Measurements from ENCODE around the gene IL17D. TPM values are rescaled to one million over a fixed set of nuclear protein-coding genes. Genes with fewer than 3 reads are reported as not detected.
A peak's percentile ranks its signal among the peaks of the same experiment; 100 is the strongest.

Gene IL17D
- total RNA-seq, 1 donor = 2.2 TPM

- Histone ChIP-seq H3K27me3 (ENCODE audit: insufficient read depth, low read length) (no peaks in the 10 kb centered on the region), H3K36me3 (ENCODE audit: insufficient read depth, low read length) (no peaks in the 10 kb centered on the region), H3K4me1 (ENCODE audit: insufficient read depth, low read length) (peaks cover 7% of the 10 kb centered on the region), H4K20me1 (ENCODE audit: insufficient read depth, low read length) (no peaks in the 10 kb centered on the region), H3K4me3 (ENCODE audit: insufficient read depth, low read length) (no peak overlapping the region), H3K4me2 (ENCODE audit: insufficient read depth, low read length) (no peak overlapping the region), H2AFZ (ENCODE audit: low read length) (no peak overlapping the region), H3K9me3 (ENCODE audit: low read depth, low read length) (no peaks in the 10 kb centered on the region), H3K79me2 (ENCODE audit: insufficient read depth, low read length) (no peaks in the 10 kb centered on the region), H3K27ac (ENCODE audit: low read depth, low read length) (no peak overlapping the region)
- DNase-seq (ENCODE audit: insufficient read length, low spot score, missing footprints) = no peak
- no peak for TF ChIP-seq CTCF (IDR thresholded peaks at IDR 0.05; ENCODE audit: extremely low read depth, low read depth, low read length)
Measured at GRCh38 chr13:20720499-20720898, 17.0 kb downstream of the IL17D start.

- Histone ChIP-seq H3K79me2 (ENCODE audit: insufficient read depth, low read length) (no peaks in the 10 kb centered on the region), H3K4me1 (ENCODE audit: insufficient read depth, low read length) (peaks cover 7% of the 10 kb centered on the region), H3K4me2 (ENCODE audit: insufficient read depth, low read length) (no peak overlapping the region), H3K27me3 (ENCODE audit: insufficient read depth, low read length) (no peaks in the 10 kb centered on the region), H2AFZ (ENCODE audit: low read length) (no peak overlapping the region), H4K20me1 (ENCODE audit: insufficient read depth, low read length) (no peaks in the 10 kb centered on the region), H3K36me3 (ENCODE audit: insufficient read depth, low read length) (no peaks in the 10 kb centered on the region), H3K9me3 (ENCODE audit: low read depth, low read length) (no peaks in the 10 kb centered on the region), H3K4me3 (ENCODE audit: insufficient read depth, low read length) (no peak overlapping the region), H3K27ac (ENCODE audit: low read depth, low read length) (no peak overlapping the region)
- no peak for TF ChIP-seq CTCF (IDR thresholded peaks at IDR 0.05; ENCODE audit: extremely low read depth, low read depth, low read length)
- no peak for DNase-seq (ENCODE audit: insufficient read length, low spot score, missing footprints)
Measured at GRCh38 chr13:20721058-20721453, 17.6 kb downstream of the IL17D start.

GRCh38 chr13:20721454-20722357 lies 18.2 kb downstream of the IL17D start:
- DNase-seq (ENCODE audit: insufficient read length, low spot score, missing footprints) = peak; percentile 94
- Histone ChIP-seq H3K4me1 (ENCODE audit: insufficient read depth, low read length) (peaks cover 7% of the 10 kb centered on the region), H2AFZ (ENCODE audit: low read length) (peak overlapping the region; percentile 73), H3K36me3 (ENCODE audit: insufficient read depth, low read length) (no peaks in the 10 kb centered on the region), H3K9me3 (ENCODE audit: low read depth, low read length) (no peaks in the 10 kb centered on the region), H3K4me3 (ENCODE audit: insufficient read depth, low read length) (peak overlapping the region; percentile 61), H3K79me2 (ENCODE audit: insufficient read depth, low read length) (no peaks in the 10 kb centered on the region), H4K20me1 (ENCODE audit: insufficient read depth, low read length) (no peaks in the 10 kb centered on the region), H3K4me2 (ENCODE audit: insufficient read depth, low read length) (peak overlapping the region; percentile 81), H3K27ac (ENCODE audit: low read depth, low read length) (no peak overlapping the region), H3K27me3 (ENCODE audit: insufficient read depth, low read length) (no peaks in the 10 kb centered on the region)
- TF ChIP-seq CTCF (IDR thresholded peaks at IDR 0.05; ENCODE audit: extremely low read depth, low read depth, low read length) = no peak

GRCh38 chr13:20727856-20728255 lies 24.4 kb downstream of the IL17D start:
- no peak for DNase-seq (ENCODE audit: insufficient read length, low spot score, missing footprints)
- no peak overlapping the region for H2AFZ ChIP-seq (ENCODE audit: low read length)
- no peaks in the 10 kb centered on the region for H3K9me3 ChIP-seq (ENCODE audit: low read depth, low read length)
- H3K4me1 ChIP-seq (ENCODE audit: insufficient read depth, low read length) = no peaks in the 10 kb centered on the region
- H3K79me2 ChIP-seq (ENCODE audit: insufficient read depth, low read length) = no peaks in the 10 kb centered on the region
- no peak overlapping the region for H3K4me3 ChIP-seq (ENCODE audit: insufficient read depth, low read length)
- H3K27ac ChIP-seq (ENCODE audit: low read depth, low read length) = no peak overlapping the region
- no peak for TF ChIP-seq CTCF (IDR thresholded peaks at IDR 0.05; ENCODE audit: extremely low read depth, low read depth, low read length)
- H3K4me2 ChIP-seq (ENCODE audit: insufficient read depth, low read length) = no peak overlapping the region
- no peaks in the 10 kb centered on the region for H3K27me3 ChIP-seq (ENCODE audit: insufficient read depth, low read length)
- peaks cover 4% of the 10 kb centered on the region for H3K36me3 ChIP-seq (ENCODE audit: insufficient read depth, low read length)
- no peaks in the 10 kb centered on the region for H4K20me1 ChIP-seq (ENCODE audit: insufficient read depth, low read length)

All from osteoblast (primary cell).